ENCODE results near the gene PROM2.

Gene PROM2

GRCh38 chr2:95311815-95312542 is 37.7 kb downstream of the PROM2 start:
- Mint-ChIP-seq H3K9me3 (no peaks in the 10 kb centered on the region), H3K4me3 (no peak overlapping the region), H3K27ac (no peak overlapping the region), H3K27me3 (peaks cover 9% of the 10 kb centered on the region), H3K4me1 (no peaks in the 10 kb centered on the region), H3K36me3 (no peaks in the 10 kb centered on the region)
- DNase-seq (ENCODE audit: low spot score in 2 of 2) (no peak), ATAC-seq (ENCODE audit: low read depth) (no peak)

DNA sequence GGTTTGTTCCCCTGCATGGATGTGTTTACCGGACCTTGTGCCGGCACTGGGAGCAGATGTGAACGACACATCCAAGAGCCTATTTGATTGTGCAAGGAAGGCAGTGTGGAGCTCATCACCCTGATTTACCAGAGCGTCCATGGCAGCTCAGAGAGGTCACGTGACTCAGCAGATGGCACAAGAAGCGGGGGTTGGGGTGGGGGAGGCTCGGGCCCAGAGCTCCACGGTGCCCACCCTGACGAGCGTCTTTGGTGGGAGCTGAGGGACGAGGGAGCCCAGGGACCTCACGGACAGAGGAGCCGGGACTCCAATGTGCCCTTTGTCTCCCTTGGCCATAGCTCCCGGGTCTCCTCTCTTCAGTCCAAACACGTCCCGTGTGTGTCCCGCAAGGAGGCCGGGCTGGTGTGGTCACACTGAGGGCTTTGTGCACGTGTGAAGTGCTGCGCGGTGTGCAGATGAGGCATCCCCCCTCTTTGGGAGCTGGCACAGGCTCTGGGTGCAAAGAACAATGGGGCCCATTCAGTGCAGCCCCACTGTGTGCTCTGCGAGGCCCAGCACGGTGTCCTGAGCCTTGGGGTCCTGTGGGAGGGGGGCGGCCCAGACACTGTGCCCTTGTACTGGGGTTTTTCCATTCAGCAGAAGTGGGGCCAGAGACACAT is 38.4 kb downstream of the PROM2 start:
- H3K27me3 Mint-ChIP-seq: peaks cover 11% of the 10 kb centered on the region
- no peaks in the 10 kb centered on the region for H3K36me3 Mint-ChIP-seq
- H3K27ac Mint-ChIP-seq: no peak overlapping the region
- DNase-seq (ENCODE audit: low spot score in 2 of 2) (no peak), ATAC-seq (ENCODE audit: low read depth) (no peak)
- H3K4me3 Mint-ChIP-seq: no peak overlapping the region
- H3K4me1 Mint-ChIP-seq: no peaks in the 10 kb centered on the region
- no peaks in the 10 kb centered on the region for H3K9me3 Mint-ChIP-seq

DNA sequence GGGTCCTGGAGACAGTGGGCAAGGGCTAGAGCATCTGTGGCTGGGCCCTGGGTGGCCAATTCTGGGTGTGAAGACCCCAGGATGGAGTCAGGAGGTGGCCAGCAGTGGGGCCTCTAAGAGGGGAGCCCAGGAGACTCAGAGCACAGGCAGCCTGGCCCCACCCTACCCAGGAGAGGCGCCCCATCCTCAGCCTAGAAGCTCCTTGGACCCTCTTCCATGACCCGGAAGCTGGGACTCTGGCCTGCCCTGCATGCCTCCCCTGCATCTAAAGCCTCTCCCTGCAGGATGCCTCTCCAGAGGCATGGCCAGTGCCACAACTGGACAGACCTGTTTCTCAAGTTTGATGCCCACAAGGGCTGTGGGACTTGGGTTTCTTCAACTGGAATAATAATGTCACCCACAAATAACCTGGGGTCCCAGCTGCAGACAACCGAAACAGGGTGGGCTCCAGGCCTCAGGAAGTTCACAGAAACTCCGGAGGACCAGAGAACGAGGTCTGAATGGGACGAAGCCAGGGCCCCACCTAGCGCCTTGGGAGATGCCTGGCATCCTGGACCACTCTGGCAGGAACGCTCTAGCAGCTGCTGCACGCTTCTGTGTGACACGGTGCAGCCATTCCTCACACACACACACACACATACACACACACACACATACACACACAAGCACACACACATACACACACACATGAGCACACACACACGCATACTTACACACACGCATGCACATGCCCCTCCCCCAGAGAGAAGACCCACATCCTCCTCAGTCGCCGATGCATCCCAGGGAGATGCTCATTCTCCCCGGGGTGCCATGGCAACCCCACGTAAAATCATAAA is 39.3 kb downstream of the PROM2 start:
- H3K27me3 Mint-ChIP-seq: peaks cover 10% of the 10 kb centered on the region

GRCh38 chr2:95314598-95314963 is 40.3 kb downstream of the PROM2 start:
- DNase-seq (ENCODE audit: low spot score in 2 of 2): no peak
- Mint-ChIP-seq H3K36me3 (no peaks in the 10 kb centered on the region), H3K27me3 (peaks cover 13% of the 10 kb centered on the region), H3K4me3 (no peak overlapping the region), H3K27ac (no peak overlapping the region), H3K4me1 (peaks cover 2% of the 10 kb centered on the region), H3K9me3 (no peaks in the 10 kb centered on the region)
- no peak for ATAC-seq (ENCODE audit: low read depth)

More for the DNA sequence above, 39.3 kb downstream of the PROM2 start:
- Mint-ChIP-seq H3K9me3 (no peaks in the 10 kb centered on the region), H3K36me3 (no peaks in the 10 kb centered on the region), H3K4me3 (no peak overlapping the region), H3K4me1 (peaks cover under 1% of the 10 kb centered on the region), H3K27ac (no peak overlapping the region)
- ATAC-seq (ENCODE audit: low read depth) (no peak), DNase-seq (ENCODE audit: low spot score in 2 of 2) (no peak)

- Mint-ChIP-seq H3K36me3 (no peaks in the 10 kb centered on the region), H3K9me3 (no peaks in the 10 kb centered on the region), H3K4me3 (no peak overlapping the region), H3K27me3 (peaks cover 13% of the 10 kb centered on the region), H3K4me1 (peaks cover 2% of the 10 kb centered on the region), H3K27ac (no peak overlapping the region)
- ATAC-seq (ENCODE audit: low read depth) (no peak), DNase-seq (ENCODE audit: low spot score in 2 of 2) (no peak)
Measured at GRCh38 chr2:95314964-95315611, 40.8 kb downstream of the PROM2 start.

- DNase-seq (ENCODE audit: low spot score in 2 of 2): no peak
- H3K36me3 Mint-ChIP-seq: no peaks in the 10 kb centered on the region
- no peak for ATAC-seq (ENCODE audit: low read depth)
- peaks cover 13% of the 10 kb centered on the region for H3K27me3 Mint-ChIP-seq
- no peak overlapping the region for H3K27ac Mint-ChIP-seq
- H3K4me3 Mint-ChIP-seq: no peak overlapping the region
- H3K4me1 Mint-ChIP-seq: peaks cover 2% of the 10 kb centered on the region
- H3K9me3 Mint-ChIP-seq: no peaks in the 10 kb centered on the region
Measured at GRCh38 chr2:95315801-95316411, 41.7 kb downstream of the PROM2 start.

- DNase-seq (ENCODE audit: low spot score in 2 of 2) (no peak), ATAC-seq (ENCODE audit: low read depth) (no peak)
- Mint-ChIP-seq H3K4me1 (peaks cover 2% of the 10 kb centered on the region), H3K4me3 (no peak overlapping the region), H3K27ac (no peak overlapping the region), H3K36me3 (no peaks in the 10 kb centered on the region), H3K9me3 (no peaks in the 10 kb centered on the region), H3K27me3 (peaks cover 13% of the 10 kb centered on the region)
Measured at GRCh38 chr2:95316466-95317122, 42.3 kb downstream of the PROM2 start.

DNA sequence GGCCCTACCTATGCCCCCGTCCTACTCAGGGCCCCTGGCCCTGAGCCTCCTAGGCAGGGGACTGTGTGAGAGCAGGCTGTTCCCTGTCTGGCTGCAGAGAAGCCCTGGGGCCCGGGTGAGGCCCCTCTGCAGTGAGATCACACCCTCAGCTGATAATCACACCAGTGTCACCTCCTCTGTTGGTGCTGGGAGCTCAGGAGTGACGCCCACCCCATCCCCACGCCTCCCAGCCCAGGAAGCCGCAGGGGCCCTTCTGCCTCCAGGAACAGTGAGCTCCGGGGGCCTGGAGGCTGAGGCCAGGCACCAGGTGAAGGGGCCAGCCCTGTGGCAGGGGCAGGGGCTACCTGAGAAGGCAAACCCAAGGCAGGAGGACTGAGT is 42.9 kb downstream of the PROM2 start:
- Mint-ChIP-seq H3K27ac (no peak overlapping the region), H3K4me3 (no peak overlapping the region), H3K27me3 (peaks cover 13% of the 10 kb centered on the region), H3K9me3 (no peaks in the 10 kb centered on the region), H3K4me1 (peaks cover 2% of the 10 kb centered on the region), H3K36me3 (no peaks in the 10 kb centered on the region)
- no peak for ATAC-seq (ENCODE audit: low read depth)
- DNase-seq (ENCODE audit: low spot score in 2 of 2): no peak

DNA sequence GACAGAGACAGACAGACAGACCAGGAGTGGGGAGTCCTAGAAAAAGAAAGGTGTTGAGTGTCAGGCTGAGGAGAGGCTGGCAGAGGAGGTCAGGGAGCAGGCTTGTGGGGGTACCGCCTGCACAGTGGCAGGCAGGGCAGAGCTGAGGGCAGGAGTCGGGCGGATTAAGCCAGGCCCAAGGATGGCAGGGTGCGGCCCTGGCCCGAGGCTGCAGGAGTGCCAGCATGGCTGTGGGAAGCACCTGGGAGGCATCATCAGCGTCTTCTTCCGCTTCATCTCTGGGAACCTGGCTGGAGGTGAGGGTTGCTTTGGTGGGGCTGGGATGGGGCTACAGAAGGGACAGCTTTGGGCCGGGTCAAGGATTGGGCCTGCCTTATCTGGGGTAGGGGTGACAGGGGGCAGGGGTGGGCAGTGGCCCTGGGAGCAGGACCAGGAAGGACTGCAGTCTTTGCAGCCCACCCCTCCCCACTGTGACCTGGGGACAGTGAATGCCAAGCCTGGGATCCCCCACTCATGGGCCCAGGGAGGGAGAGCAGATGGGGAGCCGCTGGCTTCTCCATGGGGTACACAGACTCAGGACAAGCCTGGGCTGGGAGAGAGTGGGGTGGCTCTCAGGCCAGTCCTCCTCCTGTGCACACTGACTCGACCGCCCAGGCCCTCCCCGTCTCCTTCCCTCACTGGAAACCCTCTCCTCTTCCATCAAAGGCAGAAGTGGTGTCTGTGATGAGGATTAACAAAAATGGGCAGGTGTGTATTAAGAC is 43.6 kb downstream of the PROM2 start:
- H3K27me3 Mint-ChIP-seq: peaks cover 13% of the 10 kb centered on the region
- H3K36me3 Mint-ChIP-seq: no peaks in the 10 kb centered on the region
- ATAC-seq (ENCODE audit: low read depth) (no peak), DNase-seq (ENCODE audit: low spot score in 2 of 2) (no peak)
- H3K9me3 Mint-ChIP-seq: no peaks in the 10 kb centered on the region
- H3K4me1 Mint-ChIP-seq: peaks cover 2% of the 10 kb centered on the region
- H3K4me3 Mint-ChIP-seq: no peak overlapping the region
- H3K27ac Mint-ChIP-seq: no peak overlapping the region

DNA sequence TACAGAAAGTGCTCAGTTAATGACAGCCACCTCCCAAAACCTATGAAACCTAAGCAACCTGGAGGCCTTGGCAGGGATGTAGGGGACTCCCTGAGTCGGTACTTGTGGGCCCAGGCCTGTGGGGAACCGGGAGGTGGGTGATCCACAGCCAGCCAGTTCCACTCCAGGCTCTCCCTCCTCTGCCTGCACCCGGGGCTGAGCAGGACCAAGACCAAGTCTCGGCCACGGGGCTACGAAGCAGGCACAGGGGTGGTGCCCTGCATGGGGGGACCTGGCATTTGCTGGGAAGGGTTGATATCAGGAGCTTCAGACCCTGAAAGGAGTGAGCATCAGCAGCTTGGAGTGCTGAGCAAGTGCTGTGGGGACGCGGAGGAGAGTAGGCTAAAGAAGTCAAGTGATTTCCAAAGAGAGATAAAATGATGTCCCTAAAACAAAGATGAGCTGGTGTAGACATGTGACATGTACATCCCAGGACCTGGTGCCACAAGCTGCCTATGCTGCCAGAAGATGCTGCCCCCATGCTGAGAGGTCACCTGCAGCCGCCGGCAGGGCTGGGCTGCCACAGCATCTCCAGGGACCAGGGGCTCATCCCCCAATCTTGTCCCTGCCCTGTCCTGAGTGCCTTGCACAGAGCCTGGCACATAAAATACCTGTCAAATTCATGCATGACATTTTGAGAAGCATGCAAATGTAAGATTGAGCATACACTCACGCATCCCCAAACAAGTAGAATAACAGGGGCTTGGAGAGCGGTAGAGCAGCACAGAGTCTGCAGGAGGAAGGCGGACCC is 44.4 kb downstream of the PROM2 start:
- no peak overlapping the region for H3K4me3 Mint-ChIP-seq
- DNase-seq (ENCODE audit: low spot score in 2 of 2): no peak

GRCh38 chr2:95319481-95320343 is 45.5 kb downstream of the PROM2 start:
- ATAC-seq (ENCODE audit: low read depth) (no peak), DNase-seq (ENCODE audit: low spot score in 2 of 2) (no peak)
- Mint-ChIP-seq H3K9me3 (no peaks in the 10 kb centered on the region), H3K27ac (no peak overlapping the region), H3K4me3 (no peak overlapping the region), H3K27me3 (peaks cover 8% of the 10 kb centered on the region), H3K36me3 (no peaks in the 10 kb centered on the region), H3K4me1 (peaks cover 2% of the 10 kb centered on the region)

More for the DNA sequence above, 44.4 kb downstream of the PROM2 start:
- Mint-ChIP-seq H3K27me3 (peaks cover 13% of the 10 kb centered on the region), H3K9me3 (no peaks in the 10 kb centered on the region), H3K27ac (no peak overlapping the region), H3K4me1 (peaks cover 2% of the 10 kb centered on the region), H3K36me3 (no peaks in the 10 kb centered on the region)
- no peak for ATAC-seq (ENCODE audit: low read depth)

Data from memory B cell (primary cell).